Neuronal stem cell (in vitro differentiated cells): ENCODE measurements around the gene RPS6KA2.

Experiments
- DNase-seq: peaks from one replicate; pipeline ENCODE4 v3.0.0-alpha.2; 2013; ENCODE audit warnings: low spot score
- H2AFZ ChIP-seq: one replicate; pipeline ENCODE4 v1.6.1; 2013; ENCODE audit warnings: mild to moderate bottlenecking, low read length, inconsistent platforms
- H2AK5ac ChIP-seq: 2 replicates; pipeline ENCODE4 v1.6.1; 2013; ENCODE audit warnings: low read depth, mild to moderate bottlenecking, inconsistent platforms, low read length, moderate library complexity, mixed read lengths
- H2BK120ac ChIP-seq: 2 replicates; pipeline ENCODE4 v1.6.1; 2013; ENCODE audit warnings: low read depth, mild to moderate bottlenecking, inconsistent platforms, low read length, moderate library complexity, mixed read lengths
- H2BK12ac ChIP-seq: one replicate; pipeline ENCODE4 v1.6.1; 2013; ENCODE audit warnings: low read length, inconsistent platforms
- H2BK15ac ChIP-seq: 2 replicates; pipeline ENCODE4 v1.6.1; 2013; ENCODE audit warnings: mild to moderate bottlenecking, low read length, inconsistent platforms, mixed read lengths
- H2BK5ac ChIP-seq: one replicate; pipeline ENCODE4 v1.6.1; 2013; ENCODE audit warnings: inconsistent platforms, mild to moderate bottlenecking, low read length, moderate library complexity
- H3K14ac ChIP-seq: one replicate; pipeline ENCODE4 v1.6.1; 2013; ENCODE audit warnings: low read length, inconsistent platforms
- H3K18ac ChIP-seq: 2 replicates; pipeline ENCODE4 v1.6.1; 2013; ENCODE audit warnings: low read length, inconsistent platforms
- H3K23ac ChIP-seq: 2 replicates; pipeline ENCODE4 v1.6.1; 2013; ENCODE audit warnings: low read depth, mild to moderate bottlenecking, mixed read lengths, low read length, inconsistent platforms; ENCODE audit not compliant: poor library complexity
- H3K27ac ChIP-seq: replicated peaks from 3 replicates; pipeline ENCODE4 v1.5.1; 2013; ENCODE audit warnings: low read length, inconsistent platforms
- H3K27me3 ChIP-seq, 3 experiments: 2 replicates each; pipeline ENCODE4 v1.6.1; 2013; ENCODE audit warnings: low read length in 3 of 3, mild to moderate bottlenecking in 2 of 3, inconsistent platforms in 1 of 3, low read depth in 1 of 3, mixed read lengths in 1 of 3, moderate library complexity in 1 of 3; ENCODE audit not compliant: control insufficient read depth in 3 of 3, insufficient read depth in 3 of 3
- H3K36me3 ChIP-seq, 2 donors: replicated peaks in 1 of 2; 2 replicates each; pipeline ENCODE4 v1.6.1; 2013; ENCODE audit warnings: low read length in 2 of 2; ENCODE audit not compliant: control insufficient read depth in 2 of 2, insufficient read depth in 2 of 2
- H3K4ac ChIP-seq: 2 replicates; pipeline ENCODE4 v1.6.1; 2013; ENCODE audit warnings: inconsistent platforms, mild to moderate bottlenecking, low read length, moderate library complexity
- H3K4me1 ChIP-seq, 2 donors: 1 replicate in 1 of 2; 2 replicates in 1 of 2; pipeline ENCODE4 v1.6.1; 2013; ENCODE audit warnings: low read length in 2 of 2, low read depth in 1 of 2; ENCODE audit not compliant: control insufficient read depth in 2 of 2, insufficient read depth in 1 of 2
- H3K4me2 ChIP-seq: one replicate; pipeline ENCODE4 v1.6.1; 2013; ENCODE audit warnings: mild to moderate bottlenecking, low read length, inconsistent platforms; ENCODE audit not compliant: insufficient read depth, poor library complexity, severe bottlenecking
- H3K4me3 ChIP-seq, 2 donors: 2 replicates each; pipeline ENCODE4 v1.5.1; 2013; ENCODE audit warnings: low read length in 2 of 2, mild to moderate bottlenecking in 2 of 2, inconsistent platforms in 1 of 2, moderate library complexity in 1 of 2
- H3K79me1 ChIP-seq: one replicate; pipeline ENCODE4 v1.6.1; 2013; ENCODE audit warnings: low read depth, mild to moderate bottlenecking, inconsistent platforms, low read length, moderate library complexity
- H3K9ac ChIP-seq: one replicate; pipeline ENCODE4 v1.6.1; 2013; ENCODE audit warnings: mild to moderate bottlenecking, low read depth, low read length, inconsistent platforms; ENCODE audit not compliant: poor library complexity
- H3K9me3 ChIP-seq, 2 donors: replicated peaks in 1 of 2; 2 replicates each; pipeline versions ENCODE3 to v1.6.1; 2013; ENCODE audit warnings: low read length in 2 of 2, mild to moderate bottlenecking in 2 of 2, inconsistent platforms in 1 of 2, low read depth in 1 of 2, mixed read lengths in 1 of 2, moderate library complexity in 1 of 2; ENCODE audit not compliant: control insufficient read depth in 2 of 2, insufficient read depth in 1 of 2
- H4K8ac ChIP-seq: one replicate; pipeline ENCODE4 v1.6.1; 2013; ENCODE audit warnings: low read depth, mild to moderate bottlenecking, inconsistent platforms, low read length, moderate library complexity
- H4K91ac ChIP-seq: one replicate; pipeline ENCODE4 v1.6.1; 2013; ENCODE audit warnings: low read length, low read depth, mild to moderate bottlenecking, inconsistent platforms; ENCODE audit not compliant: poor library complexity
- WGBS, 2 donors: extraction: QIAGEN DNeasy Blood & Tissue Kit; methylation state at CpG; one replicate each; pipeline ENCODE4 v1.1.7; 2013; ENCODE audit warnings: missing lambda C conversion rate in 2 of 2, mixed read lengths in 1 of 2; ENCODE audit not compliant: insufficient read length in 2 of 2, insufficient replicate concordance in 1 of 2; ENCODE audit errors: extremely low coverage in 2 of 2; 5-methylcytosine and 5-hydroxymethylcytosine counted together

Gene RPS6KA2

DNA sequence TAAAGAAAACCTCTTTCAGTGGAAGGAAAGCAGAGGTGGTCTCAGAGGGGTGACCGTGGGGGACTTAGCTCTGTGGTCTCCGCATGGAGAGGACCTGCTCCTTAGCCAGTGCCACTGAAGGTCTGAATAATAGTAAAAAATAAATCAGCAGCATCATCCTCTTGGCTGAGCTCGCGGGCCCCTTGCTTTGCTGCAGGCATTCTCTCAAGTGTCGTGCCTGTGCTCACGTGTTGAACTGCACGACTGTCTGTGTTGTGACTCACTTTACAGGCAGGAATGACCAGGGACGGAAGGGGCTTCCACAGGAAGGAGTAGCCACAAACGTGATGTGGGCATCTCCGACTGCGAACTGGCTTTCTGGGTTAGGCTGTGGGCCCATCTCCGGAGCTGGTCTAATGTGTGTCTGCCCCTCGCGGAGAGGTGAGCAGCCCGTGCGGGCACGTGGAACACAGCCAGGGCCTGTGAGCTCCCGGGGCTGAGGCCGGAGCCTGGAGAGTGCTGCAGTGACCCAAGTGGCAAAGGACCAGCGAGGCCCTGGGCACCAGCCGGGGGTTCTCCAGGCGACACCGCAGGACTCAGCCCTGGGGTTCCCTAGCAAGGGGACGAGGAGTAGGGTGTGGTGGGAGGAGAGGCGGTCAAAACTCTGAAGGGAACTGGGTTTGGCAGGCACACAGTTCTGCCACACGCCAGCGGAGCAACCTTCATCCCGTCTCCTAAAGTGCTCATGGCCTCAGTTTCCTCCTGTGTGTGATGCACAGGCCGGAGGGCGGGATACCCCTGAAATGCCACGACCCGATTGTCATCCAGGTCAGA, 129.8 kb downstream of the RPS6KA2 start:
- no peak overlapping the region for H3K14ac ChIP-seq
- H3K4ac ChIP-seq, result no peak overlapping the region
- H3K4me3 ChIP-seq, result no peak overlapping the region
- H3K23ac ChIP-seq, result peak overlapping the region; percentile 13
- H2BK15ac ChIP-seq, result no peak overlapping the region
- H2BK120ac ChIP-seq, result no peak overlapping the region
- peaks cover 10 to 18% of the 10 kb centered on the region in 2 donors for H3K4me1 ChIP-seq
- no peaks in the 10 kb centered on the region for H3K27me3 ChIP-seq
- no peak overlapping the region for H2BK12ac ChIP-seq
- no peak overlapping the region for H3K4me2 ChIP-seq
- no peaks in the 10 kb centered on the region for H3K9me3 ChIP-seq
- no peak overlapping the region for H3K27ac ChIP-seq
- H3K18ac ChIP-seq, result no peak overlapping the region
- H4K8ac ChIP-seq, result no peak overlapping the region
- no CpG with 5 or more reads among the region's 32 CpGs for WGBS, 2 donors
- peaks cover 4 to 69% of the 10 kb centered on the region in 2 donors for H3K36me3 ChIP-seq
- H3K9ac ChIP-seq, result no peak overlapping the region
- H3K79me1 ChIP-seq, result no peaks in the 10 kb centered on the region
- H2AK5ac ChIP-seq, result no peak overlapping the region
- no peak overlapping the region for H2AFZ ChIP-seq
- no peak for DNase-seq
- peak overlapping the region; percentile 6 for H2BK5ac ChIP-seq
- H4K91ac ChIP-seq, result no peak overlapping the region

GRCh38 chr6:166496460-166496859, 130.6 kb downstream of the RPS6KA2 start:
- no peak for DNase-seq
- Histone ChIP-seq H3K4me1 (peaks cover 10 to 18% of the 10 kb centered on the region in 2 donors), H3K27ac (no peak overlapping the region), H3K23ac (no peak overlapping the region), H3K4me3 (no peak overlapping the region), H2BK120ac (no peak overlapping the region), H4K91ac (no peak overlapping the region), H3K4ac (no peak overlapping the region), H2AFZ (no peak overlapping the region), H2AK5ac (no peak overlapping the region), H3K9me3 (no peaks in the 10 kb centered on the region), H3K27me3 (no peaks in the 10 kb centered on the region), H3K18ac (no peak overlapping the region), H3K9ac (no peak overlapping the region), H3K79me1 (no peaks in the 10 kb centered on the region), H2BK15ac (no peak overlapping the region), H2BK5ac (no peak overlapping the region), H3K4me2 (no peak overlapping the region), H3K14ac (no peak overlapping the region), H2BK12ac (no peak overlapping the region), H3K36me3 (peaks cover 4 to 62% of the 10 kb centered on the region in 2 donors), H4K8ac (no peak overlapping the region)
- no CpG with 5 or more reads among the region's 2 CpGs for WGBS, 2 donors

GRCh38 chr6:166495487-166496314, 131.3 kb downstream of the RPS6KA2 start:
- Histone ChIP-seq H3K4me3 (no peak overlapping the region), H2AK5ac (peak overlapping the region; percentile 10), H3K4me2 (no peak overlapping the region), H2AFZ (peak overlapping the region; percentile 25), H2BK120ac (no peak overlapping the region), H3K27ac (no peak overlapping the region), H2BK15ac (no peak overlapping the region), H3K14ac (peak overlapping the region; percentile 40), H3K4me1 (peaks cover 10 to 18% of the 10 kb centered on the region in 2 donors), H3K9me3 (no peaks in the 10 kb centered on the region), H2BK5ac (peak overlapping the region; percentile 56), H3K4ac (no peak overlapping the region), H3K79me1 (no peaks in the 10 kb centered on the region), H4K8ac (no peak overlapping the region), H2BK12ac (no peak overlapping the region), H3K27me3 (no peaks in the 10 kb centered on the region), H4K91ac (peak overlapping the region; percentile 77), H3K23ac (peak overlapping the region; percentile 32), H3K18ac (peak overlapping the region; percentile 62), H3K36me3 (peaks cover 4 to 63% of the 10 kb centered on the region in 2 donors), H3K9ac (no peak overlapping the region)
- whole genome bisulfite sequencing, 2 donors, result no CpG with 5 or more reads among the region's 20 CpGs
- DNase-seq, result no peak
